ENCODE measurements around the gene FUS. TPM values are rescaled to one million over a fixed set of nuclear protein-coding genes. Genes with fewer than 3 reads are reported as not detected.

Gene FUS
- total and polyA plus RNA-seq, 9 of the 15 experiments (the other 6 are each of a cell fraction or from before 2014, with no cell fraction given) = 43.9 to 575 (median 87.2) TPM

- no peak for TF ChIP-seq RREB1 (CRISPR knock-in tag; IDR thresholded peaks at IDR 0.05)
- TF ChIP-seq, protein P1, sequence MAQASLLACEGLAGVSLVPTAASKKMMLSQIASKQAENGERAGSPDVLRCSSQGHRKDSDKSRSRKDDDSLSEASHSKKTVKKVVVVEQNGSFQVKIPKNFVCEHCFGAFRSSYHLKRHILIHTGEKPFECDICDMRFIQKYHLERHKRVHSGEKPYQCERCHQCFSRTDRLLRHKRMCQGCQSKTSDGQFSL (CRISPR knock-in tag; IDR thresholded peaks at IDR 0.05) = 0 out of 2 replicates have a peak, but pooled peaks have one; percentile 8
- TF ChIP-seq, protein P1 (tag; IDR thresholded peaks at IDR 0.05) = no peak
- TF ChIP-seq, protein P2, sequence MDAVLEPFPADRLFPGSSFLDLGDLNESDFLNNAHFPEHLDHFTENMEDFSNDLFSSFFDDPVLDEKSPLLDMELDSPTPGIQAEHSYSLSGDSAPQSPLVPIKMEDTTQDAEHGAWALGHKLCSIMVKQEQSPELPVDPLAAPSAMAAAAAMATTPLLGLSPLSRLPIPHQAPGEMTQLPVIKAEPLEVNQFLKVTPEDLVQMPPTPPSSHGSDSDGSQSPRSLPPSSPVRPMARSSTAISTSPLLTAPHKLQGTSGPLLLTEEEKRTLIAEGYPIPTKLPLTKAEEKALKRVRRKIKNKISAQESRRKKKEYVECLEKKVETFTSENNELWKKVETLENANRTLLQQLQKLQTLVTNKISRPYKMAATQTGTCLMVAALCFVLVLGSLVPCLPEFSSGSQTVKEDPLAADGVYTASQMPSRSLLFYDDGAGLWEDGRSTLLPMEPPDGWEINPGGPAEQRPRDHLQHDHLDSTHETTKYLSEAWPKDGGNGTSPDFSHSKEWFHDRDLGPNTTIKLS (IDR thresholded peaks at IDR 0.05; ENCODE audit: borderline replicate concordance, low read depth) = no peak; the same call in 1 of the 2 replicates
- no peak for TF ChIP-seq MEF2A (IDR thresholded peaks at IDR 0.05; ENCODE audit: control insufficient read depth, low read depth, low read length)
- TF ChIP-seq ZNF583 (CRISPR knock-in tag; IDR thresholded peaks at IDR 0.05) = no peak
- TF ChIP-seq DEAF1 (CRISPR knock-in tag; IDR thresholded peaks at IDR 0.05) = peak; percentile 70; the same call in 1 of the 2 replicates
- peak; percentile 40 to 57; a peak in 2 of 4 replicates for TF ChIP-seq SIN3A (IDR thresholded peaks at IDR 0.05; ENCODE audit: borderline replicate concordance in 2 of 2, control insufficient read depth in 1 of 2, low read depth in 2 of 2, low read length in 2 of 2)
- TF ChIP-seq, protein P3, sequence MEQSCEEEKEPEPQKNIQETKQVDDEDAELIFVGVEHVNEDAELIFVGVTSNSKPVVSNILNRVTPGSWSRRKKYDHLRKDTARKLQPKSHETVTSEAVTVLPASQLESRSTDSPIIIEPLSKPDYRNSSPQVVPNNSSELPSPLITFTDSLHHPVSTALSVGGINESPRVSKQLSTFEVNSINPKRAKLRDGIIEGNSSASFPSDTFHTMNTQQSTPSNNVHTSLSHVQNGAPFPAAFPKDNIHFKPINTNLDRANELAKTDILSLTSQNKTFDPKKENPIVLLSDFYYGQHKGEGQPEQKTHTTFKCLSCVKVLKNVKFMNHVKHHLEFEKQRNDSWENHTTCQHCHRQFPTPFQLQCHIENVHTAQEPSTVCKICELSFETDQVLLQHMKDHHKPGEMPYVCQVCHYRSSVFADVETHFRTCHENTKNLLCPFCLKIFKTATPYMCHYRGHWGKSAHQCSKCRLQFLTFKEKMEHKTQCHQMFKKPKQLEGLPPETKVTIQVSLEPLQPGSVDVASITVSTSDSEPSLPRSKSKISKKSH (CRISPR knock-in tag; IDR thresholded peaks at IDR 0.05) = no peak
- no peak for TF ChIP-seq SRSF3 (IDR thresholded peaks at IDR 0.05; ENCODE audit: insufficient read depth, low read length)
- no peak for TF ChIP-seq CREB5 (CRISPR knock-in tag; IDR thresholded peaks at IDR 0.05)
- TF ChIP-seq EHMT2 (IDR thresholded peaks at IDR 0.05) = no peak
These were observed 37.6 kb upstream of the FUS start (continued) for GRCh38 chr16:31142109-31143010.
